HCT116 (cell line): ENCODE measurements around the gene CXCR4.

ENCODE experiments used
- CTCF ChIP-seq, 3 experiments: fragments of 200-600 bp in 1 of 3; sonication (generic) in 1 of 3; IDR thresholded peaks in 2 of 3; conservative IDR thresholded peaks in 1 of 3; 2 replicates each; pipeline ENCODE4 v1.5.1; 2012 to 2017; ENCODE audit warnings: low read depth in 2 of 3, low read length in 2 of 3, antibody characterized with exemption in 1 of 3, borderline replicate concordance in 1 of 3, control low read depth in 1 of 3, mild to moderate bottlenecking in 1 of 3, mixed read lengths in 1 of 3, mixed run types in 1 of 3, moderate library complexity in 1 of 3; ENCODE audit not compliant: insufficient read depth in 1 of 3
- YY1 ChIP-seq: IDR thresholded peaks from 2 replicates; pipeline ENCODE4 v1.6.1; 2011; ENCODE audit warnings: low read length, low read depth, moderate library complexity, mild to moderate bottlenecking; ENCODE audit not compliant: insufficient replicate concordance; ENCODE audit errors: extremely low read depth

- TF ChIP-seq CTCF (IDR thresholded peaks at IDR 0.05 in 2 of 3, conservative IDR thresholded peaks at IDR 0.05 in 1 of 3; ENCODE audit: borderline replicate concordance in 1 of 3, insufficient read depth in 1 of 3, low read depth in 2 of 3, low read length in 2 of 3) (no peak), YY1 (no peak)
These were observed 13.6 kb upstream of the CXCR4 start for GRCh38 chr2:136131484-136131960.
